NOMO-1 treated with dmso at 0.1 percent for 144 hours (cell line): ENCODE data around the gene SERPINF2.
A peak's percentile ranks its signal among the peaks of the same experiment; 100 is the strongest.
"Not testable (repeated sequence)": the region's sequence is repeated elsewhere in the genome, so short reads cannot be mapped to it uniquely, and the experiment has no call there.

Experiments
- DNase-seq: peaks from one replicate; lab custom pipeline; 2025; ENCODE audit not compliant: unreplicated experiment; lab: John Stamatoyannopoulos, UW

SERPINF2 gene

DNA sequence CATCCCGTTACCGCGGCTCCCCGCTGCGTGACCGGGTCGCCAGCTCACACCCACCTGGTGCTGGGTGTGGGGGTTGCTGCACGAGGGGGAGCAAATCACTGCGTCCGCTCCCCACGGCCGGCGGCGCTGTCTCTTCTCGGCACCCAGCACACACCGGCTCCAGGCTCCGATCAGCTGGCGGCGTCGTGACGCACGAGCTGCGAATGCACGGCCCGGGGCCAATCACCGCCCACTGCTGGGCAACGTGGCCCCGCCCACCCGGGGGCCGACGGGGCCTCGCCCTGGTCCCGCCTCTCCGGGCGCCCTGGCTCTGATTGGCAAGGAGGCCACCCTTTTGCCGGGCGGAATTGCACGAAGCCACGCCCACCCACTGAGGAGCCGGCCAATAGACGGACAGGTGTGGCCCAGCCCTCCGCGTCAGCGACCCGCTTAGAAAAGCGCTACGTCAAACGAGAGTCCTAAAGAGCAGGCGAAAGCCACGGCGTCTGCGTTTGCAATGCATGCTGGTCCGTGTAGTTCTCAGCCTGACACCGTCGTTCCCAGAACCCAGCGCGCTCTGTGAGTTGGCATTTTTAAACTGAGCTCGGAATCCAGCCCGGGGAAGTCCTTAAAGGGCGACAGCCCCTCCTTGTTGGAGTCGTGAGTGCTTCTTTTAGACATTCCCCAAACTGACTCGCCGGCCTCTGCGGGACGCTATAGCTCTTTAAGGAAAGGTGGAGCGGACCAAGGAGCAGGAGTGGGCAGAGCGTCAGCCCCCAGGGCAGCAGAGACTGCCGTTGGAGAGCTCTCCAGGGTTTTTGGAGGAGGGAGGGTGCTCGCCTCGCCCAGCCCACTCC, 26.4 kb upstream of the SERPINF2 start:
- peak; percentile 99 for DNase-seq

DNA sequence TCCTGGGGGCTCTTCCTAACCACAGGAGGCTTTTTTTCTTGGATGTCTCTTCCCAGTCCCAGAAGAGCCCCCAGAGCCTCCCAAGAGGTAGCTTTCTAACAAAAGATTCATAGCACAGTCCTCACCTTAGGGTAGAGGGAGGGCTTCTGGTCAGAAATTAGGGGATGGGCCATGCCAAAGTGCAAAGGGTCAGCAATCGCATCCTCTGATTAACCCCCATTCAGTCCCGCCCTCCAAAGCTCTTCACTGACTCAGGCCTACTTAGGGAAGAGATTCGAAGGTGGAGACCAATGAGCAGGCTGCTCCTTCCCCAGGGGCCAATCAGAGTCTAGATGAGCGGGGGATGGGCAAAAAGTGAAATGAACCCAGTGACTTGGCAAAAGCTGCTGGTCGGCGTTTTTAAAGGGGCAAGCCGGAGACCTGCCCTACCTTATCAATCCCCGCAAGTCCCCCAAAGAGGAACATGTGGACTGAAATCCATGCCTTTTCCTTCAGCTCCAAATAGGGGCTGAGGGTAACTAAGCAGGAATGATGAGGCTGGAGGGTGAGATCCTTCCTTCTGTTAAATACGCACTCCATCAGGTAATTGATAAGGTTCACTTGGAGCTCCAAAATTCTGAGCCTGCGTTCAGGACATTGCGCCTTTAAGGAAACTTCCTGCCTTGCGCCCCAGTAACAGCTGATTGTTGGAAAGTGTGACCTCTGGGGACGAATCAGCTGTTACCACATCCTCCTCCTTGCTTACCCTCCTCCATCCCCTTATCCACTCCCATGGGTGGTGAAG, 25.6 kb upstream of the SERPINF2 start:
- DNase-seq: peak; percentile 97

DNA sequence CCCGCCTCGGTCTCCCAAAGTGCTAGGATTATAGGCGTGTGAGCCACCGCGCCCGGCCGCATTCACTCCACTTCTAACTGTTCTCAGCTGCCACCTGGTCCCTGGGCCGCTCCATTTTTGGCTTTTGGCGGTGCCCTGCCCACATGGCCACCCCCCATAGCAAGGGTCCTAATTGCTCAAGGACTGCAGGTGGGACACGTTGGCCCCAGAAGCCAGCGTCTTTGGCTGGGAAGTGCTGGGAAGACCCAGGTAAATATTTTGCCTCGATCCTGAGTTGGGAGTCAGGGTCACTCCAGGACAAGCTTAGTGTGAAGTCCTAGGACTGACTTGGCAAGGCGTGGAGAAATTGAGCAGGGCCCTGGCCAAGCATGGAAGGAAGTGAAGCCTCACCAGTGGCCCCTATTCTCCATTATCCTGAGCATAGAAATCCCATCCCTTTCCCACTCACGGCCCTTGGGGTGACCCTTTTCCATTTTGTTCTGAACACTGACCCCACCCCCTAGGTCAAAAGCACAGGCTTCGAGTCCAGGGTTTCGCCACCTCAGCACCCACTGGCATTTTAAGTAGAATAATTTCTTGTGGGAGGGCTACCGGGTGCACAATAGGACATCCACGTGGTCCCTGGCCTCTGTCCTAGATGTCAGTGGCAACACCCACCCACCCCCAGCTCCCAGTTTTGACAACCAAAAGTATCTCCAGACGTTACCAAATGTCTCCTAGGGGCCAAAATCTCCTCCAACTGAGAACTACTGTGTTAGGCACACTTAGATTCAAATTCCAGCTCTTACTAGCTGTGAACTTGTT, 24.1 kb upstream of the SERPINF2 start:
- no peak for DNase-seq

DNA sequence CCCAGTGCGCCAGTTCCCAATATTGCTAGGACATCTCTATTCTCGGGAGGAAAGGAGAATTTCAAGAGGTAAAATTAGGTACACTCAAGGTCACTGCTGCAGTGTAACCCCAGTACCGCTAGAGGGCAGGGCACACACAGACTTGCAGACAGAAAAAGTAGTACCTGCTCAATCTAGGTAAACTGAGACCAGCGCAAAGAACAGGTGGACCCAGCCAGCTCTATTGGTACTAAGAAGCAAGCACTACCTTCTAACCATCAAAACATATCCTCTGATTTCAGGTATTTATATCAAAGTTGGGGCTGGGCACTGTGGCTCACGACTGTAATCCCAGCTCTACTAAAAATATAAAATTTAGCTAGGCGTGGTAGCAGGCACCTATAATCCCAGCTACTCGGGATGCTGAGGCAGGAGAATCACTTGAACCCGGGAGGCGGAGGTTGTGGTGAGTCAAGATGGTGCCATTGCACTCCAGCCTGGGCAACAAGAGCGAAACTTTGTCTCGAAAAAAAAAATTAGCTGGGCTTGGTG, 21.8 kb upstream of the SERPINF2 start:
- DNase-seq: no peak

DNA sequence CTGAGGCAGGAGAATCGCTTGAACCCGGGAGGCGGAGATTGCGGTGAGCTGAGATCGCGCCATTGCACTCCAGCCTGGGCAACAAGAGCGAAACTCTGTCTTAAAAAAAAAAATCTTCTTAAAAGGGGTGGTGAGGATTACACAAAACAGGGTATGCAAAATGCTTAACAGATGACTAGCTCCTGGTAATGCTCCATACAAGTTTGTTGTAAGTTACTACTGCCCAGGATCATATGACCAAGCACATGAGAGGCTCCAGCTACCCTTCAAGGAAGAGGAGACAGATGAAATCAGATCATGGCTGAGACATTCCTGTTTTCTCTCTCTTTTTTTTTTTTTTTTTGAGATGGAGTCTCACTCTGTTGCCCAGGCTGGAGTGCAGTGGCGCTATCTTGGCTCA, 20.6 kb upstream of the SERPINF2 start:
- not testable (repeated sequence) for DNase-seq

DNA sequence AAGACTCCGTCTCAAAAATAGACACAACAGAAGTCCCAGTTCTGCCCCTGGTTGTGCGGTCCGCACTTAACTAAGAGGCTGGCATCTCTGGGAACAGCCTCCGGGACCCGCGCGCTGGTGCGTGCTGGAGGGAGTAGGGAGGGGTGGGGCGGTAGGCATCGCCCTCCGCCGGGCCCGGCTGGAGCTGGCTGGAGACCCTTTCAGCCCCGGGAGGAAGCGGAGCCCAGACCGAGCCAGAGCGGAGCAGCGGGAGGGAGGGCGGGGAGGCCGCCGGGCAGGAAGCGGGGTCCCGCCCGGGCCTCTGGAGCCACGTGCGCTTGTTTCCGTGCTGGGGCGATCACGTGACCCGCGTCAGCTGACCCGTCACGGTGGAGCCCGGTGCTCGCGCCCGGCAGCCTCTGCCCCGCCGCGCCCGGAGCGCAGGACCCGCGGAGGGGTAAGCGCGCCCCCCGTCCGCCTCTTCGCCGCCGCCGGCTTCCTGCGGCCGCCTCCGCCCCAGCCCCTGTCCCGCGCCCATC, 18.3 kb upstream of the SERPINF2 start, which contains the start of gene WDR81:
Gene WDR81, plus strand, starts transcription at position 354 of the 518 bp plus-strand sequence. CDS start 256 bp downstream, outside the sequence.
- DNase-seq: peak; percentile 85

DNA sequence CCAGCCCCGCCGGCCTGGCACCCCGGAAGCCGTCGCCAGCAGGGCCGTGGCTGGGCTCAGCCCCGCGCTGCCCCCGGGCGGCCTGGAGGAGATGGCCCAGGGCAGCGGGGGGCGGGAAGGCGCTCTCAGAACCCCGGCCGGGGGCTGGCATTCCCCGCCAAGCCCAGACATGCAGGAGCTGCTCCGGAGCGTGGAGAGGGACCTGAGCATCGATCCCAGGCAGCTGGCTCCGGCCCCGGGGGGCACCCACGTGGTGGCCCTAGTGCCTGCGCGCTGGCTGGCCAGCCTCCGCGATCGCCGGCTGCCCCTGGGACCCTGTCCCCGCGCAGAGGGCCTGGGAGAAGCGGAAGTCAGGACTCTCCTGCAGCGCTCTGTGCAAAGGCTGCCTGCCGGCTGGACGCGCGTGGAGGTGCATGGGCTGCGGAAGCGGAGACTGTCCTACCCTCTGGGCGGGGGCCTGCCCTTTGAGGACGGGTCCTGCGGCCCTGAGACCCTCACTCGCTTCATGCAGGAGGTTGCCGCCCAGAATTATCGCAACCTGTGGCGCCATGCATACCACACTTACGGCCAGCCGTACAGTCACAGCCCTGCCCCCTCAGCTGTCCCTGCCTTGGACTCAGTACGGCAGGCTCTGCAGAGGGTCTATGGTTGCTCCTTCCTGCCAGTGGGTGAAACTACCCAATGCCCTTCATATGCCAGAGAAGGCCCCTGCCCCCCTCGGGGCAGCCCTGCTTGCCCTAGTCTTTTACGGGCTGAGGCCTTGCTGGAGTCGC, 17.6 kb upstream of the SERPINF2 start:
- DNase-seq: no peak

DNA sequence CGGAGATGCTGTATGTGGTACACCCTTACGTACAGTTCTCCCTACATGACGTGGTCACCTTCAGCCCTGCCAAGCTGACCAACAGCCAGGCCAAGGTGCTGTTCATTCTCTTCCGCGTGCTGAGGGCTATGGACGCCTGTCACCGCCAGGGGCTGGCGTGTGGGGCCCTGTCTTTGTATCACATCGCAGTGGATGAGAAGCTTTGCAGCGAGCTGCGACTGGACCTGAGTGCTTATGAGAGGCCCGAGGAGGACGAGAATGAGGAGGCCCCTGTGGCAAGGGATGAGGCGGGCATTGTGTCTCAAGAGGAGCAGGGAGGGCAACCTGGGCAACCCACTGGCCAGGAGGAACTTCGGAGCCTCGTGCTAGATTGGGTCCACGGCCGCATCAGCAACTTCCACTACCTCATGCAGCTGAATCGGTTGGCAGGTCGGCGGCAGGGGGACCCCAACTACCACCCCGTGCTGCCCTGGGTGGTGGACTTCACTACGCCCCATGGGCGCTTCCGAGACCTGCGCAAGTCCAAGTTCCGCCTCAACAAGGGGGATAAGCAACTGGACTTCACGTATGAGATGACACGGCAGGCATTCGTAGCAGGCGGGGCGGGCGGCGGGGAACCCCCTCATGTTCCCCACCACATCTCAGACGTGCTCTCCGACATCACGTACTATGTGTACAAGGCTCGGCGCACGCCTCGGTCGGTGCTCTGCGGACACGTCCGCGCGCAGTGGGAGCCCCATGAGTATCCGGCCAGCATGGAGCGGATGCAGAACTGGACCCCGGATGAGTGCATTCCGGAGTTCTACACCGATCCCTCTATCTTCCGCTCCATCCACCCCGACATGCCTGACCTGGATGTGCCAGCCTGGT, 16.8 kb upstream of the SERPINF2 start:
- no peak for DNase-seq

DNA sequence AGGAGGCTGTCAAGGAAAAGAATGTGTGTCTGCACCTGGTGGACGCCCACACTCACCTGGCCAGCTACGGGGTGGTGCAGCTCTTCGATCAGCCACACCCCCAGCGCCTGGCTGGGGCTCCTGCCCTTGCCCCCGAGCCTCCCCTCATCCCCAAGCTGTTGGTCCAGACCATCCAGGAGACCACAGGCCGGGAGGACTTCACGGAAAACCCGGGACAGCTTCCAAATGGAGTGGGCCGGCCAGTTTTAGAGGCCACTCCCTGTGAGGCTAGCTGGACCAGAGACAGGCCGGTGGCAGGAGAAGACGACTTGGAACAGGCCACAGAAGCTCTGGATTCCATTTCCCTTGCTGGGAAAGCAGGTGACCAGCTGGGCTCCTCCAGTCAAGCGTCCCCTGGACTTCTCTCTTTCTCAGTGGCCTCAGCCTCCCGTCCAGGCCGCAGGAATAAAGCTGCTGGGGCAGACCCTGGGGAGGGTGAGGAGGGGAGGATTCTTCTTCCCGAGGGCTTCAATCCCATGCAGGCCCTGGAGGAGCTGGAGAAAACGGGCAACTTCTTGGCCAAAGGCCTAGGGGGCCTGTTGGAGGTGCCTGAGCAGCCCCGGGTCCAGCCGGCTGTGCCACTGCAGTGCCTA, 15.9 kb upstream of the SERPINF2 start:
- DNase-seq: no peak

DNA sequence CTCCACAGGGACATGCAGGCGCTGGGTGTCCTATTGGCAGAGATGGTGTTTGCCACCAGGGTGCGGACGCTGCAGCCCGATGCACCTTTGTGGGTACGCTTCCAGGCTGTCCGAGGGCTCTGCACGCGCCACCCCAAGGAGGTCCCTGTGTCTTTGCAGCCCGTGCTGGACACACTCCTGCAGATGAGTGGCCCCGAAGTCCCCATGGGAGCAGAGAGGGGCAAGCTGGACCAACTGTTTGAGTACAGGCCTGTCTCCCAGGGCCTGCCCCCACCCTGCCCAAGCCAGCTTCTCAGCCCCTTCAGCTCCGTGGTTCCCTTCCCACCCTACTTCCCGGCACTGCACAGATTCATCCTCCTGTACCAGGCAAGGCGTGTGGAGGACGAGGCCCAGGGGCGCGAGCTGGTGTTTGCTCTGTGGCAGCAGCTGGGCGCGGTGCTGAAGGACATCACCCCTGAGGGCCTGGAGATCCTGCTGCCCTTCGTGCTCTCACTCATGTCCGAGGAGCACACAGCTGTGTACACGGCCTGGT, 15.3 kb upstream of the SERPINF2 start:
- DNase-seq: no peak

DNA sequence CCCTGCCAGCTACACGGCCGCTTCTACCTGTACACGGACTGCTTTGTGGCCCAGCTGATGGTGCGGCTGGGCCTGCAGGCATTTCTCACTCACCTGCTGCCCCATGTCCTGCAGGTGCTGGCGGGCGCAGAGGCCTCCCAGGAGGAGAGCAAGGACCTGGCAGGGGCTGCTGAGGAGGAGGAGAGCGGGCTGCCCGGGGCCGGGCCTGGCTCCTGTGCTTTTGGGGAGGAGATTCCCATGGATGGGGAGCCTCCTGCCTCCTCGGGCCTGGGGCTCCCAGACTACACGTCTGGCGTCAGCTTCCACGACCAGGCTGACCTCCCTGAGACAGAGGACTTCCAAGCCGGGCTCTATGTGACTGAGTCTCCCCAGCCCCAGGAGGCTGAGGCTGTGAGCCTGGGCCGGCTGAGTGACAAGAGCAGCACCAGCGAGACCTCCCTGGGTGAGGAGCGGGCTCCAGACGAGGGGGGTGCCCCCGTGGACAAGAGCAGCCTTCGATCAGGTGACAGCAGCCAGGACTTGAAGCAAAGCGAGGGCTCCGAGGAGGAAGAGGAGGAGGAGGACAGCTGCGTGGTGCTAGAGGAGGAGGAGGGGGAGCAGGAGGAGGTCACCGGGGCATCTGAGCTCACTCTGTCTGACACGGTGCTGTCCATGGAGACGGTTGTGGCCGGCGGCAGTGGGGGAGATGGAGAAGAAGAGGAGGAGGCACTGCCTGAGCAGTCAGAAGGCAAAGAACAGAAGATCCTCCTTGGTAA, 14.6 kb upstream of the SERPINF2 start:
- no peak for DNase-seq

DNA sequence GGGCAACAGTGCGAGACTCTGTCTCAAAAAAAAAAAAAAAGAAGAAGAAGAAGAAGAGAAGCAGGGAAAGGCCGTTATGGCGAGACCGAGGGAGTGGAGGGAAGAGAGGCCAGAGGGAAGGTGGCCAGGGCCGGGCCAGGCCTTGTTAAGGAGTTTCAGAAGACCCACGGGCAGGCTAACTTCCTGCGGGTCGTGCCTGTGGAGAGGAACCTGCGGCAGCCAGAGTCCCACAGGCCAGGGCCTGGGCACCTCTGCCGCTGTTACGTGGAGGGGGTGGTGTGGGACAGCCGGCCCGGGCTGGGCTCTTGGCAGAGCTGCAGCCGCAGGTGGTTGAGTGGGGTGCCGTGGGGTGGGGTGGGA, 12.7 kb upstream of the SERPINF2 start:
- no peak for DNase-seq

DNA sequence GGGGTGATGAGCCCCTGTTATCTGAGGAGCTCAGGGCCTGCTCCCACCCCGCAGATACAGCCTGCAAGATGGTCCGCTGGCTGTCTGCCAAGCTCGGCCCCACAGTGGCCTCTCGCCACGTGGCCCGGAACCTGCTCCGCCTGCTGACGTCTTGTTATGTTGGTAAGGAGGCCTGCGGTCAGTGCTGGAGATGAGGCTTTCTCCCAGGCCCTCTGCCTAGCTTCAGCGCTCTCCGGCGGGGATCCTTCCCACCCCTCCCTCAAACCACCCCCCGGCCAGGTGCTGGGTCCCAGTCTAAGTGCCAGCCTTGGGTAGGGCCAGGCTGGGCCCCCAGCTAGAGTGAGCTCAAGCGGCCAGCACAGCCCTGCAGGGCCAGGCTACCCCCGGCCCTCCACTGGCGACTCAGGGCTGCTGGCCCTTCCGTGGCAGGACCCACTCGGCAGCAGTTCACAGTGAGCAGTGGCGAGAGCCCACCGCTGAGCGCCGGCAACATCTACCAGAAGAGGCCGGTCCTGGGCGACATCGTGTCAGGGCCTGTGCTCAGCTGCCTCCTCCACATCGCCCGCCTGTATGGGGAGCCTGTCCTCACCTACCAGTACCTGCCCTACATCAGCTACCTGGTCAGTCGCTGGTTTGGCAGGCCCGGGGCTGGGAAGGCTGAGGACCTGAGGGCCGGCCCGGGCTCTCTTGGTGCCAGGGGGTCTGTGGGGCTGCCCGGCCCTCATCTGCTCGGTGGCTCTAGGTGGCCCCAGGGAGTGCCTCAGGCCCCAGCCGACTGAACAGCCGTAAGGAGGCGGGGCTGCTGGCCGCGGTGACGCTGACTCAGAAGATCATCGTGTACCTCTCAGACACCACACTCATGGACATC, 12.1 kb upstream of the SERPINF2 start:
- no peak for DNase-seq

DNA sequence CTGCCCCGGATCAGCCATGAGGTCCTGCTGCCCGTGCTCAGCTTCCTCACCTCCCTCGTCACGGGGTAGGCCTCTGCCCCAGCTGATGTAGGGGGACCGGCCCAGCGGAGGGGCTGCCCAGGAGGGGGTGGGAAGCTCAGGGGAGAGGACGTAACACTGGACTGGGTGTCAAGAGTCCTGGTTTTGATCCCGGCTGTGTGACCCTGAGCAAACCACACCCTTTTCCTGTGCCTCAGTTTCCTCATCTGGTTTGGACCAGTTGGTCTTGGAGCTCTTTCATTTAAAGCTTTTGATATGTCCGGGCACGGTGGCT, 11.5 kb upstream of the SERPINF2 start:
- no peak for DNase-seq

DNA sequence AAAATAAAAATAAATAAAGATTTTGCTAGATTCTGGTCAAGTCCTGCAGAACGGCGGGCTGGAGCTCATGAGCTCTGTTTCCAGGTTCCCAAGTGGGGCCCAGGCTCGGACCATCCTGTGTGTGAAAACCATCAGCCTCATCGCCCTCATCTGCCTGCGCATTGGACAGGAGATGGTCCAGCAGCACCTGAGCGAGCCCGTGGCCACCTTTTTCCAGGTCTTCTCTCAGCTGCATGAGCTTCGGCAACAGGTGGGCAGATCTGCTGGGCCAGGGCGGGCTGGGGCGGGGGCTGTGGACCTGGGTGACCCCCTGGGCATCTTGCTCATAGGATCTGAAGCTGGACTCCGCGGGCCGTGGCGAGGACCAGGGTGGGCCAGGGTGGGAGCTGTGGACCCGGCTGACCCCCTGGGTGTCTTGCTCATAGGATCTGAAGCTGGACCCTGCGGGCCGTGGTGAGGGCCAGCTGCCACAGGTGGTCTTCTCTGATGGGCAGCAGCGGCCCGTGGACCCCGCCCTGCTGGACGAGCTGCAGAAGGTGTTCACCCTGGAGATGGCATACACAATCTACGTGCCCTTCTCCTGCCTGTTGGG, 10.3 kb upstream of the SERPINF2 start:
- no peak for DNase-seq

DNA sequence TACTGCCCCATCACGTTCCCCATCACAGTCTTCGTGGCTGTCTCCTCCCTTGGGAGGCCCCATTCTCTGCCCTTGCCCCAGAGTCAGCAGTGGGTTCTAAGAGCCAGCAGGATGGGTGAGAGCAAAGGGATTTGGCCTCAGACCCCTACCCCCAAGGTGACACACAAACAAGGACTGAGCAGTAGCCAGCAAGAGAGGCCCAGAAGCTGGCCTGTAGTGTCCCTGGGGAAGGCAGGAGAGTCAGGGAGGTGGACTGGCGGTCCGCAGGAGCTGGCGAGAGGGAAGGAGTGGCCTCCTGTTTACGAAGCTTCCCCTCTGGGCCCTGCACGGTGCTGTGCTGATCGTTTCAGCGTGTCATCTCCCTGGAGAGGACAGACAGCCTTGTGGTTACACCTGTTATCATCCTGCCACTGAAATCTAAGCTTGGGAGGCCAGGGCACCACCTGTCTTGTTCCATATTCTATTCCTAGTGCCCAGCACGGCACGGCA, 9.8 kb upstream of the SERPINF2 start:
- DNase-seq: no peak
